HL-60 (cell line): Measurements from ENCODE around the gene ETHE1.

Experiments used
- GABPA ChIP-seq: IDR thresholded peaks from 2 replicates; pipeline ENCODE4 v1.6.1; 2012; ENCODE audit warnings: low read depth
- POLR2AphosphoS5 ChIP-seq: IDR thresholded peaks from 2 replicates; pipeline ENCODE4 v1.6.1; 2012; ENCODE audit warnings: low read depth
- TF ChIP-seq, protein P1 (sequence below): IDR thresholded peaks from one replicate; pipeline ENCODE4 v1.5.1; 2011; ENCODE audit warnings: low read length, control low read depth, inconsistent platforms; ENCODE audit not compliant: insufficient read depth
- TF ChIP-seq, protein P2 (sequence below): IDR thresholded peaks from 2 replicates; pipeline ENCODE4 v1.6.1; 2012; ENCODE audit warnings: low read depth; ENCODE audit not compliant: insufficient replicate concordance

DNA sequence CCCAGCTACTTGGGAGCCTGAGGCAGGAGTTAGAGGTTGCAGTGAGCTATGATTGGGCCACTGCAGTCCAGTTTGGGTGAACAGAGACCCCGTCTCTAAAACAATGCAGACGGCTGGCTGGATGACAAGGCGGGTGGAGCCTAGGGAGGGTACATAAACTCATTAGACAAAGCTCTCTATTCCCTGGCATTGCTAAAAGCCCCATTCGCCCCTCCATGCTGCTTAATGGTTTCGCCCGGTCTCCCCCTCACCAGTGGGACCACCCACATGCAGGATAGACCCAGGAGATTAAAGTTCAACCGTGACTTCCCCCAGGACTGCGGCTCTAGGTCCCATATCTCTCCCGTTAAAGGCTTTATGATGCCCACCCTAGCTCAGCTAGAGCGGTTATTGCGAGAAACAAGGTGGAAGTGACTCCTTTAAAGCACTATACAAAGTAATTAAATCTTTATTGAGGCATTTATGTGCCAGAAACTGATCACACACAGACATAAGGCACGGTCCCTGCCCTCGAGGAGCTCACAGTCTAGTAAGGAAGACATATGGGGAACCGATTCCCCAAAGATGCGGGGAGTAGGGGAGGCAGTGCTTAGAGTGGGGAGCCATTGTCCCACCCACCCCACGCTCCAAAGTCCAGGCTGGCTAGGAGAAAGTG lies 66.5 kb downstream of the ETHE1 start:
- TF ChIP-seq, protein P1, sequence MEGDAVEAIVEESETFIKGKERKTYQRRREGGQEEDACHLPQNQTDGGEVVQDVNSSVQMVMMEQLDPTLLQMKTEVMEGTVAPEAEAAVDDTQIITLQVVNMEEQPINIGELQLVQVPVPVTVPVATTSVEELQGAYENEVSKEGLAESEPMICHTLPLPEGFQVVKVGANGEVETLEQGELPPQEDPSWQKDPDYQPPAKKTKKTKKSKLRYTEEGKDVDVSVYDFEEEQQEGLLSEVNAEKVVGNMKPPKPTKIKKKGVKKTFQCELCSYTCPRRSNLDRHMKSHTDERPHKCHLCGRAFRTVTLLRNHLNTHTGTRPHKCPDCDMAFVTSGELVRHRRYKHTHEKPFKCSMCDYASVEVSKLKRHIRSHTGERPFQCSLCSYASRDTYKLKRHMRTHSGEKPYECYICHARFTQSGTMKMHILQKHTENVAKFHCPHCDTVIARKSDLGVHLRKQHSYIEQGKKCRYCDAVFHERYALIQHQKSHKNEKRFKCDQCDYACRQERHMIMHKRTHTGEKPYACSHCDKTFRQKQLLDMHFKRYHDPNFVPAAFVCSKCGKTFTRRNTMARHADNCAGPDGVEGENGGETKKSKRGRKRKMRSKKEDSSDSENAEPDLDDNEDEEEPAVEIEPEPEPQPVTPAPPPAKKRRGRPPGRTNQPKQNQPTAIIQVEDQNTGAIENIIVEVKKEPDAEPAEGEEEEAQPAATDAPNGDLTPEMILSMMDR, result no peak
- TF ChIP-seq, protein P2, sequence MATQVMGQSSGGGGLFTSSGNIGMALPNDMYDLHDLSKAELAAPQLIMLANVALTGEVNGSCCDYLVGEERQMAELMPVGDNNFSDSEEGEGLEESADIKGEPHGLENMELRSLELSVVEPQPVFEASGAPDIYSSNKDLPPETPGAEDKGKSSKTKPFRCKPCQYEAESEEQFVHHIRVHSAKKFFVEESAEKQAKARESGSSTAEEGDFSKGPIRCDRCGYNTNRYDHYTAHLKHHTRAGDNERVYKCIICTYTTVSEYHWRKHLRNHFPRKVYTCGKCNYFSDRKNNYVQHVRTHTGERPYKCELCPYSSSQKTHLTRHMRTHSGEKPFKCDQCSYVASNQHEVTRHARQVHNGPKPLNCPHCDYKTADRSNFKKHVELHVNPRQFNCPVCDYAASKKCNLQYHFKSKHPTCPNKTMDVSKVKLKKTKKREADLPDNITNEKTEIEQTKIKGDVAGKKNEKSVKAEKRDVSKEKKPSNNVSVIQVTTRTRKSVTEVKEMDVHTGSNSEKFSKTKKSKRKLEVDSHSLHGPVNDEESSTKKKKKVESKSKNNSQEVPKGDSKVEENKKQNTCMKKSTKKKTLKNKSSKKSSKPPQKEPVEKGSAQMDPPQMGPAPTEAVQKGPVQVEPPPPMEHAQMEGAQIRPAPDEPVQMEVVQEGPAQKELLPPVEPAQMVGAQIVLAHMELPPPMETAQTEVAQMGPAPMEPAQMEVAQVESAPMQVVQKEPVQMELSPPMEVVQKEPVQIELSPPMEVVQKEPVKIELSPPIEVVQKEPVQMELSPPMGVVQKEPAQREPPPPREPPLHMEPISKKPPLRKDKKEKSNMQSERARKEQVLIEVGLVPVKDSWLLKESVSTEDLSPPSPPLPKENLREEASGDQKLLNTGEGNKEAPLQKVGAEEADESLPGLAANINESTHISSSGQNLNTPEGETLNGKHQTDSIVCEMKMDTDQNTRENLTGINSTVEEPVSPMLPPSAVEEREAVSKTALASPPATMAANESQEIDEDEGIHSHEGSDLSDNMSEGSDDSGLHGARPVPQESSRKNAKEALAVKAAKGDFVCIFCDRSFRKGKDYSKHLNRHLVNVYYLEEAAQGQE, result no peak
- TF ChIP-seq GABPA (no peak), POLR2AphosphoS5 (no peak)
